Activated CD4-positive, alpha-beta T cell treated with anti-CD3 and anti-CD28 coated beads for 36 hours (primary cell): Measurements from ENCODE around the gene DNAJC21. TPM values are rescaled to one million over a fixed set of nuclear protein-coding genes. Genes with fewer than 3 reads are reported as not detected.
A peak's percentile ranks its signal among the peaks of the same experiment; 100 is the strongest.

Source experiments
- ATAC-seq: fragments of 200-7000 bp; cut with Tn5 transposase; one replicate; pipeline ENCODE4 v1.10.0; 2021; ENCODE audit warnings: mild to moderate bottlenecking, moderate library complexity
- CTCF ChIA-PET: fragments of 350-600 bp; sonication (Branson Sonifier 250); formaldehyde crosslinking; loops from one replicate; lab custom pipeline; 2021; ENCODE audit warnings: antibody characterized with exemption; lab: Charles Lee
- POLR2A ChIA-PET: fragments of 350-600 bp; sonication (Branson Sonifier 250); formaldehyde crosslinking; loops from one replicate; lab custom pipeline; 2021; ENCODE audit warnings: antibody characterized with exemption, inconsistent platforms; lab: Charles Lee
- DNase-seq: peaks from one replicate; pipeline ENCODE4 v3.0.0-alpha.2; 2020
- H3K27ac Mint-ChIP-seq: one replicate; pipeline ENCODE4 v1.8.0; 2021; ENCODE audit warnings: mixed read lengths
- H3K27me3 Mint-ChIP-seq: one replicate; pipeline ENCODE4 v1.8.0; 2021; ENCODE audit warnings: mixed read lengths
- H3K36me3 Mint-ChIP-seq: one replicate; pipeline ENCODE4 v1.8.0; 2021; ENCODE audit warnings: low read depth, mixed read lengths
- H3K4me1 Mint-ChIP-seq: one replicate; pipeline ENCODE4 v1.8.0; 2021; ENCODE audit warnings: mixed read lengths
- H3K4me3 Mint-ChIP-seq: one replicate; pipeline ENCODE4 v1.8.0; 2021; ENCODE audit warnings: mild to moderate bottlenecking, moderate library complexity, mixed read lengths
- H3K9me3 Mint-ChIP-seq: one replicate; pipeline ENCODE4 v1.8.0; 2021; ENCODE audit warnings: low read depth, mixed read lengths
- intact Hi-C, 2 experiments: fragments of 100-400 bp; cut with DNase I in 1 of 2; cut with micrococcal nuclease in 1 of 2; formaldehyde crosslinking; loops; one replicate each; pipeline versions ENCODE4 v1.14.2 to v1.15.1; 2022 to 2024; cut with DNase I, micrococcal nuclease
- total RNA-seq, 2 experiments: library from RNA; stranded (reverse); gene quantifications; one replicate each; pipeline ENCODE4 v1.2.3, GENCODE V29; 2021

DNAJC21 gene
- total RNA-seq, 2 experiments from 2014 or later: 58.5 to 58.6 TPM

DNA sequence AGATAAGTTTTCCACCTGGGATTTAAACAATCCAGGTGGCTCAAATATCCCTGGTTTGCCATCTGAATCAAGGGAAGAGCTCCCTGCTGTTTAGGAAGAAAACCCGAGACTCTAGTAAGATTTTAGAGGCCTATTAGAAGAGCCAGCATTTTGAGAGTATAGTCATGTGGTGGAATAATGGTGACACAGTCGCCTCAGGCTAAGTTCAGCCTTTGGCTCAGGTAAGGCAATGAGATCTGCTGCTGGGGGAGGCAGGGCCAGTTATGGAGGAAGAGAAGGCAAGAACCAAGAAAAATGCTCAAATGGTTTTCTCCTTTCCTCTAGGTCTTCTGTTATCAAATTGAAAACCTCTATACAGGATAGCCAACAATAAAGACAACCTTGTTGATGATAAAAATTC lies 30.3 kb upstream of the DNAJC21 start:
- ChIA-PET POLR2A (no interaction called here), CTCF (interaction anchor here (0.7 to 4.0 kb wide), 20 partner anchors 8 to 424 kb away, joined by 3 to 55 read pairs (median 4); partner anchors contain the start of genes BRIX1 and RAD1)
- peaks cover 14% of the 10 kb centered on the region for H3K36me3 Mint-ChIP-seq
- H3K4me1 Mint-ChIP-seq: no peaks in the 10 kb centered on the region
- H3K27me3 Mint-ChIP-seq: no peaks in the 10 kb centered on the region
- no peaks in the 10 kb centered on the region for H3K9me3 Mint-ChIP-seq
- intact Hi-C loops: no loop called here
- DNase-seq (no peak), ATAC-seq (no peak)
- H3K4me3 Mint-ChIP-seq: no peak overlapping the region
- H3K27ac Mint-ChIP-seq: no peak overlapping the region

DNA sequence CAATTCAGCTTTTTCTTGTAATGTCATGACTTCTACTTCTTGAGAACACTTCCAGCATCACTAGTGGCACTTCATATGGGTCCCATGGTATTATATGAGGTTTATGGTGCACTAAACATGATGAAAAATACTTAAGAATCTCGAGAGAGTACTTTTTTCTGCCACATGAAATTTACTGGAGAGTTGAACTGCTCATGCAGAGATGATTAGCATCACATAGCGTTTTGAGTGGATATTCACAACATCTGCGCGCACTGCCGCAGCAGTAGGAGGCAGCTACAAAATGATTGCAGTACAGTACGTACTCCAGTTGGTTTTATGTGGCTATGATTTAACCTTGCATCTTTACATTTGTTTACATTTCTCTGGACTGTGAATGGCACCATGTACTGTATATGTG lies 28.7 kb upstream of the DNAJC21 start:
- intact Hi-C loops: no loop called here
- H3K36me3 Mint-ChIP-seq: peaks cover 20% of the 10 kb centered on the region
- POLR2A ChIA-PET: no interaction called here

GRCh38 chr5:34903260-34903659 lies 26.1 kb upstream of the DNAJC21 start:
- POLR2A ChIA-PET: interaction anchor here (0.6 to 1.1 kb wide), 3 partner anchors 11 to 349 kb away, joined by 3 to 5 read pairs (median 4); partner anchors contain the start of genes BRIX1 and RAD1
- Mint-ChIP-seq H3K27me3 (no peaks in the 10 kb centered on the region), H3K4me3 (no peak overlapping the region), H3K27ac (no peak overlapping the region), H3K4me1 (no peaks in the 10 kb centered on the region), H3K9me3 (no peaks in the 10 kb centered on the region), H3K36me3 (peaks cover 17% of the 10 kb centered on the region)
- intact Hi-C loops: no loop called here
- CTCF ChIA-PET: interaction anchor here (0.7 to 1.4 kb wide), 7 partner anchors 9 to 429 kb away, joined by 3 to 6 read pairs (median 4); no protein-coding TSS in a partner anchor
- ATAC-seq (no peak), DNase-seq (no peak)

More for the DNA sequence above, 28.7 kb upstream of the DNAJC21 start:
- DNase-seq: no peak
- no peaks in the 10 kb centered on the region for H3K4me1 Mint-ChIP-seq
- no peak for ATAC-seq
- no peak overlapping the region for H3K27ac Mint-ChIP-seq
- no peak overlapping the region for H3K4me3 Mint-ChIP-seq
- H3K9me3 Mint-ChIP-seq: no peaks in the 10 kb centered on the region
- H3K27me3 Mint-ChIP-seq: no peaks in the 10 kb centered on the region
- CTCF ChIA-PET: interaction anchor here (0.6 to 3.9 kb wide), 6 partner anchors 11 to 430 kb away, joined by 3 to 38 read pairs (median 4); partner anchors contain the start of genes BRIX1 and RAD1

DNA sequence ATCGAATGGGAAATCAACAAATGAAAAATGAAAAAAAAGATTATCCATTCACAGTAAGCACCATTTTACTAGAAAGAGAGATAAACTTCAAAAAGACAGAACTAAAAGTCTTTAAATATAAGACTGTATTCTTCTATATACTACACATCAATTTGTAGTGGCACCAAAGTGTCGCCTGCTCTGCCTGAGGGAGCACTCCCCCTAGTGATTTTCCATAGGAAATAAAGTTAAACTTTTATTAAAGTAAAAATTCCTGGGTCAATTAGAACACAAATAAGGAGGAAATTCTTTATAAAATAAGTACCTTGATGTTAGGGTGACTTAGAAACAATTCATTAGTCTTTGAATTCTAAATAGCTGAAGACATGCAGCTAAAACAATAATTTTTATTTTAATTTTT lies 23.8 kb upstream of the DNAJC21 start:
- H3K4me3 Mint-ChIP-seq: no peak overlapping the region
- ATAC-seq (no peak), DNase-seq (no peak)
- H3K9me3 Mint-ChIP-seq: no peaks in the 10 kb centered on the region
- no peak overlapping the region for H3K27ac Mint-ChIP-seq
- ChIA-PET CTCF (interaction anchor here (1.1 to 2.7 kb wide), 2 partner anchors 10 to 57 kb away, joined by 3 to 12 read pairs; partner anchors contain the start of genes BRIX1 and RAD1), POLR2A (interaction anchor here (0.6 kb wide), 2 partner anchors 406 to 1465 kb away, joined by 3 to 4 read pairs; no protein-coding TSS in a partner anchor)
- no peaks in the 10 kb centered on the region for H3K4me1 Mint-ChIP-seq
- H3K27me3 Mint-ChIP-seq: no peaks in the 10 kb centered on the region
- peaks cover 32% of the 10 kb centered on the region for H3K36me3 Mint-ChIP-seq
- intact Hi-C loops: no loop called here

GRCh38 chr5:34913072-34913471 lies 16.3 kb upstream of the DNAJC21 start:
- ATAC-seq (no peak), DNase-seq (no peak)
- POLR2A ChIA-PET: interaction anchor here (4.0 kb wide), 1 partner anchor 17 kb away, joined by 84 read pairs; the partner anchor contains the start of gene DNAJC21
- intact Hi-C loops: no loop called here
- Mint-ChIP-seq H3K27me3 (no peaks in the 10 kb centered on the region), H3K9me3 (no peaks in the 10 kb centered on the region), H3K4me3 (no peak overlapping the region), H3K4me1 (peaks cover 31% of the 10 kb centered on the region), H3K36me3 (peaks cover 58% of the 10 kb centered on the region), H3K27ac (no peak overlapping the region)
- CTCF ChIA-PET: interaction anchor here (0.5 to 0.9 kb wide), 4 partner anchors 19 to 1101 kb away, joined by 3 to 4 read pairs (median 4); no protein-coding TSS in a partner anchor

- Mint-ChIP-seq H3K36me3 (peaks cover 52% of the 10 kb centered on the region), H3K4me1 (peaks cover 35% of the 10 kb centered on the region), H3K27ac (no peak overlapping the region), H3K4me3 (no peak overlapping the region), H3K9me3 (no peaks in the 10 kb centered on the region), H3K27me3 (no peaks in the 10 kb centered on the region)
- DNase-seq (no peak), ATAC-seq (no peak)
- POLR2A ChIA-PET: interaction anchor here (0.6 to 4.0 kb wide), 6 partner anchors 9 to 76 kb away, joined by 3 to 84 read pairs (median 6); partner anchors contain the start of genes DNAJC21 and TTC23L
- CTCF ChIA-PET: interaction anchor here (0.7 to 3.8 kb wide), 10 partner anchors 9 to 438 kb away, joined by 3 to 23 read pairs (median 6); partner anchors contain the start of gene DNAJC21
- intact Hi-C loops: loop anchor here (1.0 to 5.0 kb wide), 8 partner anchors 10 to 1474 kb away; partner anchors contain the start of genes DNAJC21 (in 2 of the 2), TTC23L (in 2 of the 2), AMACR (in 1 of the 2) and LMBRD2 (in 1 of the 2)
Measured at GRCh38 chr5:34914671-34915138, 14.7 kb upstream of the DNAJC21 start.

GRCh38 chr5:34915139-34915855 lies 14.1 kb upstream of the DNAJC21 start, which contains the start of the genes BRIX1 and RAD1:
BRIX1 (plus strand) TSS chr5:34915711; CDS start chr5:34915739, 28 bp downstream.
RAD1 (minus strand) TSS chr5:34915504; CDS start chr5:34914892, 612 bp downstream.
- ATAC-seq (peak; percentile 98), DNase-seq (peak; percentile 98)
- CTCF ChIA-PET: interaction anchor here (0.5 to 3.8 kb wide), 12 partner anchors 9 to 1012 kb away, joined by 3 to 23 read pairs (median 4); partner anchors contain the start of gene DNAJC21
- POLR2A ChIA-PET: interaction anchor here (0.6 to 4.0 kb wide), 9 partner anchors 8 to 702 kb away, joined by 3 to 84 read pairs (median 5); partner anchors contain the start of genes DNAJC21, SPEF2 and TTC23L
- Mint-ChIP-seq H3K4me3 (no peak within 1 kb of the TSS), H3K36me3 (peaks cover 50% of the 10 kb centered on the region), H3K9me3 (no peaks in the 10 kb centered on the region), H3K27me3 (no peaks in the 10 kb centered on the region), H3K27ac (peak within 1 kb of the TSS; percentile 60), H3K4me1 (peaks cover 37% of the 10 kb centered on the region)
- intact Hi-C loops: loop anchor here (1.0 to 5.0 kb wide), 8 partner anchors 9 to 1475 kb away; partner anchors contain the start of genes DNAJC21 (in 2 of the 2), TTC23L (in 2 of the 2), AMACR (in 1 of the 2) and LMBRD2 (in 1 of the 2)

DNA sequence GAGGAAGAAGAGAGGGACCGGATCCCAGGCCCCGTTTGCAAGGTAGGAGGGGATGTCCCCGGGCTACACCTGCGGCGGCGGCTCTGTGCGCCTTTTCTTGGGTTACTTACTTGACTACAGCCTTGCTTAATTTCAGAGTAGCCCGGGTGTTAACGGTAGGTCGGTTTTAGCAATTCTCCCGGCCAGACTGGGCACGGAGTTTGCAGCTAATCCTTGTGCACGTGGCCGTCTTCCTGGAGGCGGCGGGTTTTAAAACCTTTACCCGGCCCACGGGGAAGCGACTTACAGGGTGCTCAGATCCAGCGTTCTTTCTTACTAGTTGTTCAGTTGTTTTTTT lies 13.5 kb upstream of the DNAJC21 start:
- Mint-ChIP-seq H3K9me3 (no peaks in the 10 kb centered on the region), H3K27ac (no peak overlapping the region), H3K27me3 (no peaks in the 10 kb centered on the region), H3K36me3 (peaks cover 51% of the 10 kb centered on the region), H3K4me3 (no peak overlapping the region), H3K4me1 (peaks cover 39% of the 10 kb centered on the region)
- CTCF ChIA-PET: interaction anchor here (0.9 to 3.8 kb wide), 9 partner anchors 8 to 1011 kb away, joined by 3 to 23 read pairs (median 5); partner anchors contain the start of gene DNAJC21
- intact Hi-C loops: loop anchor here (1.0 to 5.0 kb wide), 8 partner anchors 8 to 1476 kb away; partner anchors contain the start of genes DNAJC21 (in 2 of the 2), TTC23L (in 2 of the 2), AMACR (in 1 of the 2) and LMBRD2 (in 1 of the 2)
- POLR2A ChIA-PET: interaction anchor here (0.6 to 4.0 kb wide), 7 partner anchors 8 to 702 kb away, joined by 3 to 84 read pairs (median 5); partner anchors contain the start of genes DNAJC21, SPEF2 and TTC23L
- no peak for DNase-seq
- ATAC-seq: no peak

GRCh38 chr5:34916518-34916917 lies 12.8 kb upstream of the DNAJC21 start:
- intact Hi-C loops: loop anchor here in 1 of 2 experiments (5.0 kb wide), 1 partner anchor 259 kb away; the partner anchor contains the start of gene RAI14
- Mint-ChIP-seq H3K27ac (no peak overlapping the region), H3K9me3 (no peaks in the 10 kb centered on the region), H3K27me3 (no peaks in the 10 kb centered on the region), H3K36me3 (peaks cover 49% of the 10 kb centered on the region), H3K4me1 (peaks cover 37% of the 10 kb centered on the region), H3K4me3 (no peak overlapping the region)
- CTCF ChIA-PET: interaction anchor here (0.6 to 3.8 kb wide), 7 partner anchors 11 to 1011 kb away, joined by 3 to 23 read pairs (median 3); partner anchors contain the start of gene DNAJC21
- ATAC-seq (no peak), DNase-seq (no peak)
- POLR2A ChIA-PET: interaction anchor here (0.6 to 4.0 kb wide), 2 partner anchors 13 to 1027 kb away, joined by 4 to 84 read pairs; partner anchors contain the start of gene DNAJC21

DNA sequence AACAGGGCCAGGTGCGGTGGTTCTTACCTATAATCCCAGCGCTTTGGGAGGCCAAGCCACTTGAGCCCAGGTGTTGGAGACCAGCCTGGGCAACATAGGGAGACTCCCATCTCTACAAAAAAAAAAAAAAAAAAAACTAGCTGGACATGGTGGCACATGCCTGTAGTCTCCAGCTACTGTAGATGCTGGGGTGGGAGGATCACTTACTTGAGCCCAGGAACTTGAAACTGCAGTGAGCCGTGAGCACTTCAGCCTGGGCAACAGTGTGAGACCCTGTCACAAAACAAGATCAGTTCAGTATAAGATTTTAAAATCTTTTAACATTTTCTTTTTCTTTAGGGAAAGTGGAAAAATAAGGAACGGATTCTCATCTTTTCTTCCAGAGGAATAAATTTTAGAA lies 11.3 kb upstream of the DNAJC21 start:
- peaks cover 48% of the 10 kb centered on the region for H3K36me3 Mint-ChIP-seq
- no peaks in the 10 kb centered on the region for H3K9me3 Mint-ChIP-seq
- ChIA-PET POLR2A (interaction anchor here (1.0 kb wide), 1 partner anchor 11 kb away, joined by 3 read pairs; the partner anchor contains the start of gene DNAJC21), CTCF (interaction anchor here (0.6 to 3.8 kb wide), 3 partner anchors 11 to 212 kb away, joined by 3 to 23 read pairs (median 5); partner anchors contain the start of gene DNAJC21)
- peaks cover 38% of the 10 kb centered on the region for H3K4me1 Mint-ChIP-seq
- H3K4me3 Mint-ChIP-seq: no peak overlapping the region
- H3K27ac Mint-ChIP-seq: no peak overlapping the region
- intact Hi-C loops: loop anchor here in 1 of 2 experiments (5.0 kb wide), 1 partner anchor 261 kb away; the partner anchor contains the start of gene RAI14
- no peaks in the 10 kb centered on the region for H3K27me3 Mint-ChIP-seq
- DNase-seq (no peak), ATAC-seq (no peak)
